Measurements from ENCODE around the gene USF1. TPM values are rescaled to one million over a fixed set of nuclear protein-coding genes. Genes with fewer than 3 reads are reported as not detected.
A peak's percentile ranks its signal among the peaks of the same experiment; 100 is the strongest.
"Not testable (repeated sequence)": the region's sequence is repeated elsewhere in the genome, so short reads cannot be mapped to it uniquely, and the experiment has no call there.

Gene USF1
- total and polyA plus RNA-seq, 8 donors = 7.2 to 566 (median 60.5) TPM

DNA sequence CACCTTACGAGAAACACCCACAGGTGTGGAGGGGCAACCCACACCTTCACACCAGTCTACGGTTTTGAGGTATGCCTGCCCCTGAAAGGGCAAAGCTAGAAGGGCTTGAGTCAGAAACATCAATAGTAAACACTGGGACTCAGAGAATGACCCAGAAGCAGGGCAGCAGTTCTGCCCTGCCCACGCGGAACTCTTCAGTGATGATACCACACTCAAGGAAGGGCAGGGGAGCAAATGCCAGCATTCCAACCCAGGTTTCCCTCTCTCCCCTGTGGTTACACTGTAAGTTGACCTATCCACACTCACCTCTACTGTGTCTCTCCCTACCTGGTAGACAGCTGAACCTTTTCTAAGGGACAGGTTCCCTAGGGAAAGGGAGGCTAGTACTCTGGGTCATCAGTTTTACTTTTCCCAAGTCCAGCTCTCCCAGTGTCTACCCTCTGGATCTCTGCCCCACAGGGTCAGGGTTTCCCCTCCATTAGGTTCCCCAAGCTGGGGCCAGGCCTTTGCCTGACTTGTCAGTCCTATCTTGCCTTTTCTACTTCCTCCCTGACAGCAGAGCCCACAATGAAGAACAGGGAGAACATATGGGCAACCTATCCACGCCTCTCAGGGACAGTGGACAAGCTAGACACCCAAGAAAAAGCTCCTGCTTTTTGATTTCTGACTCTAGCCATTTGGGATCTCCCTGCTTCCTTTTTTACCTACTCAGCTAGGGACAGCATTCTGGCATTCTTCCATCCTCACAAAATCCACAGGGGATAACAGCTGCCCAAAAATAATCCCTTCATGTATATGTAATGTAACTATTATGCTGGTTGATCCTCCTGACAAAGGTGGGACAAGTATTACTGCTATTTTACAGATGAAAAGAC is 27.8 kb downstream of the USF1 start:
- peak in 1 of 2 donors; percentile 20 for DNase-seq
- 64 to 72% (median 65%) methylated on average over 5 of the region's 5 CpGs for WGBS, 5 donors
- intact Hi-C loops (cut with DNase I; ENCODE audit: low total_unique reads) = no loop called here
- Histone ChIP-seq H3K27me3 (peaks cover 0 to 7% (median 0%) of the 10 kb centered on the region in 3 donors), H3K9me3 (no peaks in the 10 kb centered on the region), H3K36me3 (no peaks in the 10 kb centered on the region), H3K27ac (peak overlapping the region; percentile 22 to 89 (median 69)), H3K4me3 (peak overlapping the region in 2 of 4 donors; percentile 64 to 73), H3K4me1 (peaks cover 48 to 83% (median 61%) of the 10 kb centered on the region in 4 donors)
- TF ChIP-seq, protein P1, sequence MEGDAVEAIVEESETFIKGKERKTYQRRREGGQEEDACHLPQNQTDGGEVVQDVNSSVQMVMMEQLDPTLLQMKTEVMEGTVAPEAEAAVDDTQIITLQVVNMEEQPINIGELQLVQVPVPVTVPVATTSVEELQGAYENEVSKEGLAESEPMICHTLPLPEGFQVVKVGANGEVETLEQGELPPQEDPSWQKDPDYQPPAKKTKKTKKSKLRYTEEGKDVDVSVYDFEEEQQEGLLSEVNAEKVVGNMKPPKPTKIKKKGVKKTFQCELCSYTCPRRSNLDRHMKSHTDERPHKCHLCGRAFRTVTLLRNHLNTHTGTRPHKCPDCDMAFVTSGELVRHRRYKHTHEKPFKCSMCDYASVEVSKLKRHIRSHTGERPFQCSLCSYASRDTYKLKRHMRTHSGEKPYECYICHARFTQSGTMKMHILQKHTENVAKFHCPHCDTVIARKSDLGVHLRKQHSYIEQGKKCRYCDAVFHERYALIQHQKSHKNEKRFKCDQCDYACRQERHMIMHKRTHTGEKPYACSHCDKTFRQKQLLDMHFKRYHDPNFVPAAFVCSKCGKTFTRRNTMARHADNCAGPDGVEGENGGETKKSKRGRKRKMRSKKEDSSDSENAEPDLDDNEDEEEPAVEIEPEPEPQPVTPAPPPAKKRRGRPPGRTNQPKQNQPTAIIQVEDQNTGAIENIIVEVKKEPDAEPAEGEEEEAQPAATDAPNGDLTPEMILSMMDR (IDR thresholded peaks at IDR 0.05) = no peak
- TF ChIP-seq POLR2A (IDR thresholded peaks at IDR 0.05) (no peak), EP300 (IDR thresholded peaks at IDR 0.05) (no peak), POLR2AphosphoS5 (IDR thresholded peaks at IDR 0.05) (no peak)

GRCh38 chr1:161017181-161017580 is 28.6 kb downstream of the USF1 start:
- H3K27me3 ChIP-seq; H3K9me3 ChIP-seq; DNase-seq; H3K36me3 ChIP-seq; intact Hi-C loops (cut with DNase I; ENCODE audit: low total_unique reads): not testable (repeated sequence)
- WGBS, 5 donors = 56 to 68% (median 61%) methylated on average over 6 to 7 of the region's 7 CpGs
- Histone ChIP-seq H3K27ac (peak overlapping the region in 4 of 5 donors; percentile 22 to 89 (median 78)), H3K4me1 (peaks cover 53 to 91% (median 65%) of the 10 kb centered on the region in 4 donors), H3K4me3 (peak overlapping the region in 1 of 4 donors; percentile 3)

DNA sequence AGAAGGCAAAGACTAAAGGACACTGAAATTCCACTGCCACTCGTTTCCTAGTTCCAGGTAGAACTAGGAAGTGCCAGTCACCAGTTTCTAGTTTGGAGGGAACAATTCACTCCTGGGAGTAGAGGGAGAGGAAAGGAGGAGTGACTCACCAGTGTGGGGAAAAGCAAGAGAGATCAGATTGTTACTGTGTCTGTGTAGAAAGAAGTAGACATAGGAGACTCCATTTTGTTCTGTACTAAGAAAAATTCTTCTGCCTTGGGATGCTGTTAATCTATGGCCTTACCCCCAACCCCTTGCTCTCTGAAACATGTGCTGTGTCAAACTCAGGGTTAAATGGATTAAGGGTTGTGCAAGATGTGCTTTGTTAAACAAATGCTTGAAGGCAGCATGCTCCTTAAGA is 29.1 kb downstream of the USF1 start:
- Histone ChIP-seq H3K4me1 (peaks cover 53 to 95% (median 64%) of the 10 kb centered on the region in 4 donors), H3K27ac (peak overlapping the region; percentile 22 to 89 (median 78))
- peak in 2 of 3 donors; percentile 36 to 50 for TF ChIP-seq POLR2AphosphoS5 (IDR thresholded peaks at IDR 0.05)
- peak in 1 of 2 donors; percentile 31 for DNase-seq
- intact Hi-C loops (cut with DNase I; ENCODE audit: low total_unique reads); H3K9me3 ChIP-seq; H3K27me3 ChIP-seq; H3K36me3 ChIP-seq; H3K4me3 ChIP-seq: not testable (repeated sequence)
- WGBS, 5 donors = 16 to 40% (median 21%) methylated on average over 1 of the region's 1 CpG

- Histone ChIP-seq H3K9me3 (no peaks in the 10 kb centered on the region), H3K27me3 (no peaks in the 10 kb centered on the region), H3K4me1 (peaks cover 43 to 79% (median 50%) of the 10 kb centered on the region in 4 donors), H3K4me3 (peak overlapping the region; percentile 10 to 25 (median 15)), H3K36me3 (no peaks in the 10 kb centered on the region), H3K27ac (peak overlapping the region; percentile 72 to 95 (median 89))
- no peak for TF ChIP-seq POLR2A (IDR thresholded peaks at IDR 0.05)
- peak; percentile 51 to 91 (median 81) for TF ChIP-seq POLR2AphosphoS5 (IDR thresholded peaks at IDR 0.05)
- TF ChIP-seq EP300 (IDR thresholded peaks at IDR 0.05) = peak; percentile 23
- TF ChIP-seq, protein P1 (IDR thresholded peaks at IDR 0.05) = no peak
- intact Hi-C loops (cut with DNase I; ENCODE audit: low total_unique reads) = no loop called here
- WGBS, 5 donors = 6 to 20% (median 8%) methylated on average over 15 of the region's 15 CpGs
- peak; percentile 89 to 96 for DNase-seq
These were observed 32.1 kb downstream of the USF1 start for GRCh38 chr1:161013488-161014230.

DNA sequence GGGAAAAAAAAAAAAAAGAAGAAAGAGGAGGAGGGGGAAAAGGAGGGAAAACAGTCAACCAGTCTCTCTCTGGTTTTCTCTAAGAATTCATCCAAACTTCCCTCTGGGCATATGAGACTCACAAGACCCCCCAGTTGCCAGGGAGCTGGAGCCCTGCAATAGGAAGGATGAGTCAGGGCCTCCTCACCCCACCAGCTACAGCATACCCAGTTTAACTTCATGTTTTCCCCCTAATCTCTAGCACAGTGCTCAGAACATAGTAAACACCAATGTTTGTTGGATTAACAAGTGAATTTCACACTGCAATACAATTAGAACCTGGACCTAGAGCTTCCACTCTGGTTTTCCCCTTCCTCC is 32.7 kb downstream of the USF1 start:
- Histone ChIP-seq H3K27ac (peak overlapping the region; percentile 72 to 95 (median 89)), H3K27me3 (no peaks in the 10 kb centered on the region), H3K4me3 (peak overlapping the region in 3 of 4 donors; percentile 10 to 25 (median 14)), H3K9me3 (no peaks in the 10 kb centered on the region), H3K36me3 (no peaks in the 10 kb centered on the region), H3K4me1 (peaks cover 38 to 75% (median 45%) of the 10 kb centered on the region in 4 donors)
- TF ChIP-seq POLR2AphosphoS5 (IDR thresholded peaks at IDR 0.05) (no peak), EP300 (IDR thresholded peaks at IDR 0.05) (no peak), POLR2A (IDR thresholded peaks at IDR 0.05) (no peak)
- TF ChIP-seq, protein P1 (IDR thresholded peaks at IDR 0.05) = no peak
- intact Hi-C loops (cut with DNase I; ENCODE audit: low total_unique reads) = no loop called here
- no peak for DNase-seq

Data from stomach (tissue), 9 donors.